CD4-positive, alpha-beta T cell (primary cell): ENCODE measurements around the gene GABRP. TPM values are rescaled to one million over a fixed set of nuclear protein-coding genes. Genes with fewer than 3 reads are reported as not detected.

Experiments
- ATAC-seq: fragments of 200-7000 bp; cut with Tn5 transposase; one replicate; pipeline ENCODE4 v1.10.0; 2022; ENCODE audit warnings: mild to moderate bottlenecking; ENCODE audit not compliant: poor library complexity
- CTCF ChIA-PET: fragments of 350-600 bp; sonication (Branson Sonifier 250); formaldehyde crosslinking; loops from one replicate; lab custom pipeline; 2021; ENCODE audit warnings: antibody characterized with exemption, inconsistent platforms; lab: Charles Lee
- POLR2A ChIA-PET: fragments of 350-600 bp; sonication (Branson Sonifier 250); formaldehyde crosslinking; loops from one replicate; lab custom pipeline; 2021; ENCODE audit warnings: antibody characterized with exemption, inconsistent platforms; lab: Charles Lee
- DNase-seq, 14 experiments: peaks; one replicate each; pipeline ENCODE4 v3.0.0-alpha.2; 2013 to 2020; ENCODE audit warnings: mixed read lengths in 2 of 14
- H3K27ac ChIP-seq, 2 donors: one replicate each; pipeline versions ENCODE4 v1.5.1 to v1.7.0; 2013; ENCODE audit warnings: low read length in 2 of 2, low read depth in 1 of 2, mild to moderate bottlenecking in 1 of 2
- H3K27me3 ChIP-seq, 2 experiments: 1 replicate in 1 of 2; 2 replicates in 1 of 2; pipeline versions ENCODE4 v1.6.1 to v1.7.0; 2013; ENCODE audit warnings: low read length in 2 of 2, control low read depth in 1 of 2, mild to moderate bottlenecking in 1 of 2, moderate library complexity in 1 of 2; ENCODE audit not compliant: insufficient read depth in 2 of 2, control insufficient read depth in 1 of 2
- H3K36me3 ChIP-seq: one replicate; pipeline ENCODE4 v1.6.1; 2013; ENCODE audit warnings: low read length, control low read depth; ENCODE audit not compliant: insufficient read depth
- H3K4me1 ChIP-seq: one replicate; pipeline ENCODE4 v1.6.1; 2013; ENCODE audit warnings: low read length, control low read depth; ENCODE audit not compliant: insufficient read depth
- H3K4me3 ChIP-seq: one replicate; pipeline ENCODE4 v1.5.1; 2013; ENCODE audit warnings: mild to moderate bottlenecking, low read length, moderate library complexity
- H3K9me3 ChIP-seq, 2 experiments: 1 replicate in 1 of 2; 2 replicates in 1 of 2; pipeline versions ENCODE4 v1.6.1 to v1.7.0; 2013; ENCODE audit warnings: low read length in 2 of 2, mild to moderate bottlenecking in 2 of 2, control low read depth in 1 of 2, moderate library complexity in 1 of 2; ENCODE audit not compliant: control insufficient read depth in 1 of 2, insufficient read depth in 1 of 2
- H3K27ac Mint-ChIP-seq: one replicate; pipeline ENCODE4 v1.8.0; 2020; ENCODE audit warnings: mixed read lengths
- H3K27me3 Mint-ChIP-seq: one replicate; pipeline ENCODE4 v1.8.0; 2021; ENCODE audit warnings: mixed read lengths
- H3K36me3 Mint-ChIP-seq: one replicate; pipeline ENCODE4 v1.8.0; 2021; ENCODE audit warnings: low read depth, mixed read lengths
- H3K4me1 Mint-ChIP-seq: one replicate; pipeline ENCODE4 v1.8.0; 2021; ENCODE audit warnings: low read depth, mixed read lengths
- H3K4me3 Mint-ChIP-seq: one replicate; pipeline ENCODE4 v1.8.0; 2020; ENCODE audit warnings: mild to moderate bottlenecking, mixed read lengths
- H3K9me3 Mint-ChIP-seq: one replicate; pipeline ENCODE4 v1.8.0; 2020; ENCODE audit warnings: mixed read lengths
- CTCF ChIP-seq: fragments of 200-600 bp; IDR thresholded peaks from one replicate; pipeline ENCODE4 v1.8.0; 2022; ENCODE audit warnings: antibody characterized with exemption, mild to moderate bottlenecking
- intact Hi-C, 2 experiments: fragments of 100-400 bp; cut with DNase I in 1 of 2; cut with micrococcal nuclease in 1 of 2; formaldehyde crosslinking; loops; one replicate each; pipeline versions ENCODE4 v1.15.1 to v1.9.0; 2023 to 2025; cut with DNase I, micrococcal nuclease
- total RNA-seq, 174 experiments: library from RNA in 2 of 174; stranded (reverse) in 2 of 174; gene quantifications; one replicate each; pipeline ENCODE4 v1.2.3 and lab custom pipeline; 2021 to 2026

The GABRP gene
- total RNA-seq, 2 experiments from 2014 or later: not detected

GRCh38 chr5:170857066-170857465 lies 73.5 kb downstream of the GABRP start:
- H3K36me3 Mint-ChIP-seq: no peaks in the 10 kb centered on the region
- H3K9me3 Mint-ChIP-seq: peaks cover 12% of the 10 kb centered on the region
- POLR2A ChIA-PET: no interaction called here
- H3K27me3 Mint-ChIP-seq: peaks cover 38% of the 10 kb centered on the region
- DNase-seq (no peak), ATAC-seq (no peak)
- no peak overlapping the region for H3K27ac Mint-ChIP-seq
- no peak overlapping the region for H3K4me3 ChIP-seq
- no peaks in the 10 kb centered on the region for H3K4me1 Mint-ChIP-seq
- H3K4me3 Mint-ChIP-seq: no peak overlapping the region
- H3K27ac ChIP-seq: no peak overlapping the region
- CTCF ChIA-PET: no interaction called here
- H3K27me3 ChIP-seq: peaks cover 4 to 7% of the 10 kb centered on the region in 2 experiments
- intact Hi-C loops: no loop called here
- TF ChIP-seq CTCF: no peak
- H3K4me1 ChIP-seq: no peaks in the 10 kb centered on the region
- peaks cover 14 to 18% of the 10 kb centered on the region in 2 experiments for H3K9me3 ChIP-seq
- H3K36me3 ChIP-seq: no peaks in the 10 kb centered on the region

- Mint-ChIP-seq H3K36me3 (no peaks in the 10 kb centered on the region), H3K4me3 (no peak overlapping the region), H3K27ac (no peak overlapping the region), H3K27me3 (peaks cover 57% of the 10 kb centered on the region), H3K9me3 (peaks cover 18% of the 10 kb centered on the region), H3K4me1 (no peaks in the 10 kb centered on the region)
- intact Hi-C loops: no loop called here
- POLR2A ChIA-PET: no interaction called here
- Histone ChIP-seq H3K27ac (no peak overlapping the region), H3K27me3 (peaks cover 16 to 19% of the 10 kb centered on the region in 2 experiments), H3K36me3 (no peaks in the 10 kb centered on the region), H3K4me1 (no peaks in the 10 kb centered on the region), H3K4me3 (no peak overlapping the region), H3K9me3 (peaks cover 18 to 26% of the 10 kb centered on the region in 2 experiments)
- no peak for DNase-seq
- TF ChIP-seq CTCF: no peak
- CTCF ChIA-PET: no interaction called here
- ATAC-seq: no peak
Observed at GRCh38 chr5:170860415-170860814, 76.9 kb downstream of the GABRP start.

- Histone ChIP-seq H3K36me3 (no peaks in the 10 kb centered on the region), H3K4me1 (no peaks in the 10 kb centered on the region), H3K4me3 (no peak overlapping the region), H3K9me3 (peaks cover 18 to 26% of the 10 kb centered on the region in 2 experiments), H3K27me3 (peaks cover 16 to 19% of the 10 kb centered on the region in 2 experiments), H3K27ac (no peak overlapping the region)
- Mint-ChIP-seq H3K36me3 (no peaks in the 10 kb centered on the region), H3K9me3 (peaks cover 18% of the 10 kb centered on the region), H3K4me1 (no peaks in the 10 kb centered on the region), H3K27ac (no peak overlapping the region), H3K27me3 (peaks cover 60% of the 10 kb centered on the region), H3K4me3 (no peak overlapping the region)
- ChIA-PET CTCF (no interaction called here), POLR2A (no interaction called here)
- DNase-seq (no peak), ATAC-seq (no peak)
- TF ChIP-seq CTCF: no peak
- intact Hi-C loops: no loop called here
Observed at GRCh38 chr5:170860818-170861666, 77.5 kb downstream of the GABRP start.
